WTC11 (cell line): ENCODE results near the gene ARIH1.

Source experiments
- ARID4B ChIP-seq: sonication (generic); formaldehyde crosslinking; IDR thresholded peaks from 2 replicates; pipeline ENCODE4 v1.8.0; 2023; ENCODE audit warnings: missing genetic modification reagents, mild to moderate bottlenecking, borderline replicate concordance
- ATF1 ChIP-seq: sonication (generic); formaldehyde crosslinking; IDR thresholded peaks from 2 replicates; pipeline ENCODE4 v1.8.1; 2023; ENCODE audit warnings: mild to moderate bottlenecking, moderate library complexity, missing genetic modification reagents
- ATF3 ChIP-seq: sonication (generic); formaldehyde crosslinking; conservative IDR thresholded peaks from 2 replicates; pipeline ENCODE4 v1.8.1; 2022; ENCODE audit warnings: mild to moderate bottlenecking, missing genetic modification reagents
- CBFB ChIP-seq: sonication (generic); formaldehyde crosslinking; IDR thresholded peaks from 2 replicates; pipeline ENCODE4 v1.8.1; 2022; ENCODE audit warnings: mild to moderate bottlenecking, low read depth, missing genetic modification reagents
- CREM ChIP-seq: sonication (generic); formaldehyde crosslinking; IDR thresholded peaks from 2 replicates; pipeline ENCODE4 v1.8.1; 2022; ENCODE audit warnings: mild to moderate bottlenecking, missing genetic modification reagents, moderate library complexity
- CTCF ChIP-seq: fragments of 200-600 bp; IDR thresholded peaks from 2 replicates; pipeline ENCODE4 v1.8.0; 2022; ENCODE audit warnings: antibody characterized with exemption
- GABPB1 ChIP-seq: sonication (generic); formaldehyde crosslinking; IDR thresholded peaks from 2 replicates; pipeline ENCODE4 v1.8.1; 2023; ENCODE audit warnings: mild to moderate bottlenecking, missing genetic modification reagents
- NR2C2 ChIP-seq: sonication (generic); formaldehyde crosslinking; IDR thresholded peaks from 2 replicates; pipeline ENCODE4 v1.8.0; 2022; ENCODE audit warnings: mild to moderate bottlenecking, missing genetic modification reagents
- USF2 ChIP-seq: sonication (generic); formaldehyde crosslinking; IDR thresholded peaks from 2 replicates; pipeline ENCODE4 v1.8.1; 2023; ENCODE audit warnings: mild to moderate bottlenecking, missing genetic modification reagents, moderate library complexity
- ZNF121 ChIP-seq: sonication (generic); formaldehyde crosslinking; IDR thresholded peaks from 2 replicates; pipeline ENCODE4 v1.8.0; 2023; ENCODE audit warnings: missing genetic modification reagents

- TF ChIP-seq CREM (CRISPR knock-in tag) (no peak), CTCF (0 out of 2 replicates have a peak, but pooled peaks have one; percentile 29), USF2 (no peak), NR2C2 (CRISPR knock-in tag) (no peak), ATF3 (CRISPR knock-in tag) (no peak), ATF1 (CRISPR knock-in tag) (no peak), CBFB (CRISPR knock-in tag) (no peak), ARID4B (no peak), GABPB1 (CRISPR knock-in tag) (no peak), ZNF121 (CRISPR knock-in tag) (no peak)
These were observed 125.8 kb downstream of the ARIH1 start for GRCh38 chr15:72599855-72600464.
